Activated CD4-positive, alpha-beta T cell treated with anti-CD3 and anti-CD28 coated beads for 4 hours (primary cell): ENCODE results near the gene TCAF1.
"Not testable (repeated sequence)": the region's sequence is repeated elsewhere in the genome, so short reads cannot be mapped to it uniquely, and the experiment has no call there.

Experiments
- DNase-seq, 2 donors: peaks; one replicate each; pipeline ENCODE4 v3.0.0-alpha.2; 2020

TCAF1 gene

GRCh38 chr7:143850682-143851081, 51.3 kb downstream of the TCAF1 start:
- DNase-seq = no peak

GRCh38 chr7:143849785-143850479, 52.0 kb downstream of the TCAF1 start:
- DNase-seq = no peak

- DNase-seq = no peak
These were observed 53.8 kb downstream of the TCAF1 start for GRCh38 chr7:143848192-143848591.

GRCh38 chr7:143846692-143847091, 55.3 kb downstream of the TCAF1 start:
- no peak for DNase-seq

- DNase-seq = not testable (repeated sequence)
These were observed 60.3 kb downstream of the TCAF1 start for GRCh38 chr7:143841696-143842095.

- DNase-seq = not testable (repeated sequence)
These were observed 61.9 kb downstream of the TCAF1 start for GRCh38 chr7:143840062-143840461.

- peak; percentile 85 to 97 for DNase-seq
These were observed 64.8 kb downstream of the TCAF1 start for GRCh38 chr7:143837223-143837622.

- DNase-seq = peak; percentile 92 to 95
These were observed 65.4 kb downstream of the TCAF1 start for GRCh38 chr7:143836622-143837021.

GRCh38 chr7:143836088-143836487, 65.9 kb downstream of the TCAF1 start:
- DNase-seq = not testable (repeated sequence)

- not testable (repeated sequence) for DNase-seq
These were observed 75.4 kb downstream of the TCAF1 start for GRCh38 chr7:143826578-143826977.

GRCh38 chr7:143824295-143825135, 77.5 kb downstream of the TCAF1 start:
- DNase-seq = not testable (repeated sequence)

- not testable (repeated sequence) for DNase-seq
These were observed 78.2 kb downstream of the TCAF1 start for GRCh38 chr7:143823634-143824294.

- DNase-seq = not testable (repeated sequence)
These were observed 80.3 kb downstream of the TCAF1 start for GRCh38 chr7:143821392-143822277.

- not testable (repeated sequence) for DNase-seq
These were observed 84.1 kb downstream of the TCAF1 start for GRCh38 chr7:143817873-143818272.

GRCh38 chr7:143816471-143817133, 85.4 kb downstream of the TCAF1 start:
- not testable (repeated sequence) for DNase-seq

GRCh38 chr7:143810639-143811038, 91.3 kb downstream of the TCAF1 start:
- not testable (repeated sequence) for DNase-seq

GRCh38 chr7:143806664-143807071, 95.3 kb downstream of the TCAF1 start:
- not testable (repeated sequence) for DNase-seq
